Upper lobe of left lung (tissue), 6 donors: ENCODE results near the gene AP1S3. TPM values are rescaled to one million over a fixed set of nuclear protein-coding genes. Genes with fewer than 3 reads are reported as not detected.

Experiments
- ATAC-seq, 2 donors: fragments of 200-7000 bp; cut with Tn5 transposase; one replicate each; pipeline ENCODE4 v1.9.1; 2022; ENCODE audit warnings: mild to moderate bottlenecking in 2 of 2, moderate library complexity in 2 of 2; ENCODE audit not compliant: low FRiP score in 2 of 2
- DNase-seq, 2 donors: peaks; one replicate each; pipeline ENCODE4 v3.0.0-alpha.2; 2019 to 2020
- H3K27ac ChIP-seq, 4 donors: fragments of 200-600 bp; sonication (generic); one replicate each; pipeline ENCODE4 v1.5.1; 2016 to 2019
- H3K27me3 ChIP-seq, 4 donors: fragments of 200-600 bp; sonication (generic); one replicate each; pipeline ENCODE4 v1.5.1; 2017 to 2019
- H3K36me3 ChIP-seq, 4 donors: fragments of 200-600 bp; sonication (generic); one replicate each; pipeline ENCODE4 v1.5.1; 2016 to 2019
- H3K4me1 ChIP-seq, 4 donors: fragments of 200-600 bp; sonication (generic); one replicate each; pipeline ENCODE4 v1.5.1; 2018 to 2019
- H3K4me3 ChIP-seq, 4 donors: fragments of 200-600 bp; sonication (generic); one replicate each; pipeline ENCODE4 v1.5.1; 2017 to 2019; ENCODE audit warnings: mild to moderate bottlenecking in 2 of 4, moderate library complexity in 1 of 4
- H3K9me3 ChIP-seq, 4 donors: fragments of 200-600 bp; sonication (generic); one replicate each; pipeline ENCODE4 v1.5.1; 2018 to 2019
- EP300 ChIP-seq, 4 donors: sonication (generic); formaldehyde crosslinking; IDR thresholded peaks; one replicate each; pipeline ENCODE4 v1.5.1; 2017; ENCODE audit warnings: antibody characterized with exemption in 4 of 4, control low read depth in 2 of 4
- POLR2A ChIP-seq, 4 donors: fragments of 450-650 bp; IDR thresholded peaks; one replicate each; pipeline ENCODE4 v1.5.1; 2016 to 2017; ENCODE audit warnings: antibody characterized with exemption in 4 of 4, mild to moderate bottlenecking in 2 of 4
- POLR2AphosphoS5 ChIP-seq, 2 donors: sonication (generic); formaldehyde crosslinking; IDR thresholded peaks; one replicate each; pipeline ENCODE4 v1.5.1; 2017; ENCODE audit warnings: antibody characterized with exemption in 2 of 2
- WGBS, 2 donors: methylation state at CpG; one replicate each; pipeline ENCODE4 v1.1.5; 2017 to 2018; 5-methylcytosine and 5-hydroxymethylcytosine counted together
- total RNA-seq, 6 donors: library from RNA; depleted of rRNA in 4 of 6; stranded (reverse); fragments of >200 nt in 4 of 6; gene quantifications; one replicate each; pipeline versions ENCODE4 v1.1.0 to v1.2.1, GENCODE V29; 2016 to 2021
- TF ChIP-seq, protein P1 (sequence below), 6 experiments: fragments of 450-650 bp in 4 of 6; fragments of 200-600 bp in 2 of 6; sonication (generic) in 2 of 6; IDR thresholded peaks; one replicate each; pipeline ENCODE4 v1.5.1; 2016 to 2019; ENCODE audit warnings: antibody characterized with exemption in 6 of 6
- donor health status: DM: no; HTN: no; CAD: no; lungs with moderate emphysema.
- donor health status: DM: no; HTN: yes; CAD: no; lungs with severe emphysema.

The AP1S3 gene
- total RNA-seq, 6 donors from 2014 or later: 2.1 to 23.2 (median 11.5) TPM

- 89 to 92% methylated on average over 2 of the region's 2 CpGs for WGBS, 2 donors
- Histone ChIP-seq H3K4me1 (peaks cover 0 to 7% (median 0%) of the 10 kb centered on the region in 4 donors), H3K4me3 (no peak overlapping the region), H3K9me3 (no peaks in the 10 kb centered on the region), H3K36me3 (no peaks in the 10 kb centered on the region), H3K27ac (no peak overlapping the region), H3K27me3 (no peaks in the 10 kb centered on the region)
- DNase-seq (no peak), ATAC-seq (no peak)
- TF ChIP-seq, protein P1, sequence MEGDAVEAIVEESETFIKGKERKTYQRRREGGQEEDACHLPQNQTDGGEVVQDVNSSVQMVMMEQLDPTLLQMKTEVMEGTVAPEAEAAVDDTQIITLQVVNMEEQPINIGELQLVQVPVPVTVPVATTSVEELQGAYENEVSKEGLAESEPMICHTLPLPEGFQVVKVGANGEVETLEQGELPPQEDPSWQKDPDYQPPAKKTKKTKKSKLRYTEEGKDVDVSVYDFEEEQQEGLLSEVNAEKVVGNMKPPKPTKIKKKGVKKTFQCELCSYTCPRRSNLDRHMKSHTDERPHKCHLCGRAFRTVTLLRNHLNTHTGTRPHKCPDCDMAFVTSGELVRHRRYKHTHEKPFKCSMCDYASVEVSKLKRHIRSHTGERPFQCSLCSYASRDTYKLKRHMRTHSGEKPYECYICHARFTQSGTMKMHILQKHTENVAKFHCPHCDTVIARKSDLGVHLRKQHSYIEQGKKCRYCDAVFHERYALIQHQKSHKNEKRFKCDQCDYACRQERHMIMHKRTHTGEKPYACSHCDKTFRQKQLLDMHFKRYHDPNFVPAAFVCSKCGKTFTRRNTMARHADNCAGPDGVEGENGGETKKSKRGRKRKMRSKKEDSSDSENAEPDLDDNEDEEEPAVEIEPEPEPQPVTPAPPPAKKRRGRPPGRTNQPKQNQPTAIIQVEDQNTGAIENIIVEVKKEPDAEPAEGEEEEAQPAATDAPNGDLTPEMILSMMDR (IDR thresholded peaks at IDR 0.05): no peak
- TF ChIP-seq POLR2AphosphoS5 (IDR thresholded peaks at IDR 0.05) (no peak), EP300 (IDR thresholded peaks at IDR 0.05) (no peak), POLR2A (IDR thresholded peaks at IDR 0.05) (no peak)
Observed at GRCh38 chr2:223729781-223730180, 107.6 kb downstream of the AP1S3 start.

- DNase-seq (peak in 1 of 2 donors; percentile 30), ATAC-seq (peak in 1 of 2 donors; percentile 11)
- TF ChIP-seq, protein P1 (IDR thresholded peaks at IDR 0.05): peak; percentile 16 to 58 (median 40)
- TF ChIP-seq POLR2AphosphoS5 (IDR thresholded peaks at IDR 0.05): no peak
- 49 to 55% methylated on average over 7 of the region's 7 CpGs for WGBS, 2 donors
- Histone ChIP-seq H3K36me3 (no peaks in the 10 kb centered on the region), H3K27ac (no peak overlapping the region), H3K4me1 (peaks cover 0 to 7% (median 0%) of the 10 kb centered on the region in 4 donors), H3K4me3 (no peak overlapping the region), H3K27me3 (no peaks in the 10 kb centered on the region), H3K9me3 (no peaks in the 10 kb centered on the region)
Observed at GRCh38 chr2:223727562-223727961, 109.8 kb downstream of the AP1S3 start.

DNA sequence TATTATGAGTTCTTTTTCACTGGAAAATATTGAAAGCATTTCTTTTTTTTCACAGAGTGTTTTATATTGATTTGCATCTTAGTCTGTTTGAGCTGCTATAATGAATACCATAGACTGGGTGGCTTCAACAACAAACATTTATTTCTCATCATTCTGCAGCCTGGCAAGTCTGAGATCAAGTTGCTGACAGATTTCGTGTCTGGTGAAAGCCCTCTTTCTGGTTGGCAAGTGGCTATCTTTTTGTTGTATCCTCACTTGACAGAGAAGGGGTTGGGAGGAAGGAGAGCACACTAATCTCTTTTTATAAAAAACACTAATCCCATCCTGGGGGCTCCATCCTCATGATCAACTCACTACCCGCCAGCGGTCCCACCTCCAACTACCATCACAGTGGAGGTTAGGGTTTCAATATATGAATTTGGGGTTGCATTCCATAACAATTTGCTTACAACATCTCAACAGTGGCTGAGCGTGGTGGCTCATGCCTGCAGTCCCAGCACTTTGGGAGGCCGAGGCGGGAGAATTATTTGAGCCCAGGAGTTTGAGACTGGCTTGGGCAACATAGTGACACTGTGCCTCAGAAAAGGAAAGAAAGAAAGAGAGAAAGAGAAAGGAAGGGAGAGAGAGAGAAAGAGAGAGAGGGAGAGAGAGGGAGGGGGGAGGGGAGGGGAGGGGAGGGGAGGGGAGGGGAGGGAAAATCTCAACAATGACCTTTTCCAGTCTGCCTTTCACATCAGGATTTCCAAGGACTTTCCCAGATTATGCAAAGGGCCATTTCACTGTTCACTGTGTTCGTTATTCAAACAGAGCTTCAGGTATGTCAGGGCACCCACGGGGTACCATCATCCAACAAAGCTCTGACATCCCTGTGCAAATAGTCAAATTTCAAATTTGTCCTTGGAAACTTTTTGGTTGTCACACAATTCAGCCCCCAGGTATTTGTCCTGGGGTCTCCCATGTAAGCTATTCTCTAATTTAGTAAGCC lies 111.1 kb downstream of the AP1S3 start:
- Histone ChIP-seq H3K4me3 (no peak overlapping the region), H3K27ac (peak overlapping the region in 1 of 4 donors; percentile 61), H3K9me3 (no peaks in the 10 kb centered on the region), H3K4me1 (peaks cover 0 to 7% (median 0%) of the 10 kb centered on the region in 4 donors), H3K27me3 (no peaks in the 10 kb centered on the region), H3K36me3 (no peaks in the 10 kb centered on the region)
- 86 to 89% methylated on average over 8 of the region's 8 CpGs for WGBS, 2 donors
- DNase-seq: no peak
- TF ChIP-seq, protein P1 (IDR thresholded peaks at IDR 0.05): no peak
- no peak for TF ChIP-seq POLR2AphosphoS5 (IDR thresholded peaks at IDR 0.05)
- TF ChIP-seq POLR2A (IDR thresholded peaks at IDR 0.05): no peak
- TF ChIP-seq EP300 (IDR thresholded peaks at IDR 0.05): no peak
- ATAC-seq: no peak

DNA sequence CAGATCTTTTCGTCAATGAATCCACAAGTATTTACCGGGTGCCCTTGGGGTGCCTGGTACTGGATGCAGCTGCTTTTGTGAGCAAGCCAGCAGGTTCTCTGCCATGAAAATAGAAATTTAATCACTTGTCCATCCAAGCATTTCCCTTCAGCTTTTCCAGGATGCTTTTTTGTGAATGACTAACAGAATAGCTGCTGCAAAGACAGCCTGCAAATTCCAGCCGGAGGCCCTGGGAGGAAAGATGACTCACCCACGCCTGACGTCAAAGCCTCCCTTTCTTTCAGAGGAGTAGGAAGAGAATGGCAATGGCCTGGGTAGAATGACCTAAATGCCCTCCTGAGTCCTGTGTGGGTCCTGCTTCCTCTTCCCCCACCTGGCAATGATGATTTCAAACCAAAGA lies 111.9 kb downstream of the AP1S3 start:
- peak; percentile 71 to 93 for ATAC-seq
- no peaks in the 10 kb centered on the region for H3K36me3 ChIP-seq
- no peaks in the 10 kb centered on the region for H3K27me3 ChIP-seq
- DNase-seq: peak in 1 of 2 donors; percentile 43
- WGBS, 2 donors: 39 to 48% methylated on average over 5 of the region's 5 CpGs
- no peak overlapping the region for H3K4me3 ChIP-seq
- TF ChIP-seq EP300 (IDR thresholded peaks at IDR 0.05): no peak
- no peak for TF ChIP-seq POLR2AphosphoS5 (IDR thresholded peaks at IDR 0.05)
- TF ChIP-seq, protein P1 (IDR thresholded peaks at IDR 0.05): no peak
- TF ChIP-seq POLR2A (IDR thresholded peaks at IDR 0.05): no peak
- peaks cover 0 to 7% (median 0%) of the 10 kb centered on the region in 4 donors for H3K4me1 ChIP-seq
- no peaks in the 10 kb centered on the region for H3K9me3 ChIP-seq
- peak overlapping the region in 1 of 4 donors; percentile 61 for H3K27ac ChIP-seq
